ENCODE data around the gene RGS21.
"Not testable (repeated sequence)": the region's sequence is repeated elsewhere in the genome, so short reads cannot be mapped to it uniquely, and the experiment has no call there.

RGS21 gene

GRCh38 chr1:192316942-192317450, at the start of gene RGS21:
RGS21 (plus strand) TSS chr1:192316992; CDS start chr1:192343037, 26,045 bp downstream.
- no peak for DNase-seq (ENCODE audit: low read depth in 2 of 3, low spot score in 2 of 3)

- DNase-seq (ENCODE audit: low read depth in 2 of 3, low spot score in 2 of 3), result no peak
These were observed 48.2 kb upstream of the RGS21 start for GRCh38 chr1:192268468-192269052.

GRCh38 chr1:192270398-192270797, 46.4 kb upstream of the RGS21 start:
- DNase-seq (ENCODE audit: low read depth in 2 of 3, low spot score in 2 of 3), result no peak

- DNase-seq (ENCODE audit: low read depth in 2 of 3, low spot score in 2 of 3), result no peak
These were observed 44.1 kb upstream of the RGS21 start for GRCh38 chr1:192272732-192273131.

- DNase-seq (ENCODE audit: low read depth in 2 of 3, low spot score in 2 of 3), result no peak
These were observed 42.2 kb upstream of the RGS21 start for GRCh38 chr1:192274588-192274987.

- no peak for DNase-seq (ENCODE audit: low read depth in 2 of 3, low spot score in 2 of 3)
These were observed 39.2 kb upstream of the RGS21 start for GRCh38 chr1:192277635-192278034.

- DNase-seq (ENCODE audit: low read depth in 2 of 3, low spot score in 2 of 3), result no peak
These were observed 31.9 kb upstream of the RGS21 start for GRCh38 chr1:192284927-192285326.

- no peak for DNase-seq (ENCODE audit: low read depth in 2 of 3, low spot score in 2 of 3)
These were observed 13.8 kb upstream of the RGS21 start for GRCh38 chr1:192303029-192303428.

GRCh38 chr1:192308314-192308713, 8.5 kb upstream of the RGS21 start:
- not testable (repeated sequence) for DNase-seq (ENCODE audit: low read depth in 2 of 3, low spot score in 2 of 3)

- no peak for DNase-seq (ENCODE audit: low read depth in 2 of 3, low spot score in 2 of 3)
These were observed 5.5 kb upstream of the RGS21 start for GRCh38 chr1:192311281-192311680.

GRCh38 chr1:192327997-192328396, 11.2 kb downstream of the RGS21 start:
- DNase-seq (ENCODE audit: low read depth in 2 of 3, low spot score in 2 of 3), result no peak

GRCh38 chr1:192342842-192343241, 26.1 kb downstream of the RGS21 start:
- no peak for DNase-seq (ENCODE audit: low read depth in 2 of 3, low spot score in 2 of 3)

GRCh38 chr1:192343344-192343743, 26.6 kb downstream of the RGS21 start:
- no peak for DNase-seq (ENCODE audit: low read depth in 2 of 3, low spot score in 2 of 3)

GRCh38 chr1:192349314-192349713, 32.5 kb downstream of the RGS21 start:
- no peak for DNase-seq (ENCODE audit: low read depth in 2 of 3, low spot score in 2 of 3)

- DNase-seq (ENCODE audit: low read depth in 2 of 3, low spot score in 2 of 3), result no peak
These were observed 33.6 kb downstream of the RGS21 start for GRCh38 chr1:192350356-192350755.

- no peak for DNase-seq (ENCODE audit: low read depth in 2 of 3, low spot score in 2 of 3)
These were observed 34.8 kb downstream of the RGS21 start for GRCh38 chr1:192351550-192351949.

- DNase-seq (ENCODE audit: low read depth in 2 of 3, low spot score in 2 of 3), result no peak
These were observed 41.1 kb downstream of the RGS21 start for GRCh38 chr1:192357924-192358323.

GRCh38 chr1:192358402-192358801, 41.6 kb downstream of the RGS21 start:
- DNase-seq (ENCODE audit: low read depth in 2 of 3, low spot score in 2 of 3), result no peak

- no peak for DNase-seq (ENCODE audit: low read depth in 2 of 3, low spot score in 2 of 3)
These were observed 42.0 kb downstream of the RGS21 start for GRCh38 chr1:192358822-192359221.

GRCh38 chr1:192363177-192363576, 46.4 kb downstream of the RGS21 start:
- DNase-seq (ENCODE audit: low read depth in 2 of 3, low spot score in 2 of 3), result no peak

GRCh38 chr1:192367436-192367835, 50.6 kb downstream of the RGS21 start:
- no peak for DNase-seq (ENCODE audit: low read depth in 2 of 3, low spot score in 2 of 3)

- no peak for DNase-seq (ENCODE audit: low read depth in 2 of 3, low spot score in 2 of 3)
These were observed 58.5 kb downstream of the RGS21 start for GRCh38 chr1:192375306-192375705.

- DNase-seq (ENCODE audit: low read depth in 2 of 3, low spot score in 2 of 3), result no peak
These were observed 59.6 kb downstream of the RGS21 start for GRCh38 chr1:192376374-192376773.

Measured in activated CD8-positive, alpha-beta memory T cell treated with anti-CD3 and anti-CD28 coated beads for 48 hours (primary cell).